Activated CD4-positive, alpha-beta T cell treated with anti-CD3 and anti-CD28 coated beads, Interleukin-10, Interleukin-2, amounts not matched to agents 100 ng/mL and 50 ng/mL, durations not matched to agents 16 hours and 8 hours (primary cell): ENCODE data around the gene S100A11.

ENCODE experiments used
- DNase-seq: peaks from one replicate; pipeline ENCODE4 v3.0.0-alpha.2; 2020

Gene S100A11

GRCh38 chr1:152038871-152039270, 2.1 kb upstream of the S100A11 start:
- DNase-seq, result no peak

- peak; percentile 54 for DNase-seq
Observed at GRCh38 chr1:152035539-152036266, 1.1 kb downstream of the S100A11 start.

- peak; percentile 86 for DNase-seq
Observed at GRCh38 chr1:152034654-152035538, 1.9 kb downstream of the S100A11 start.

GRCh38 chr1:152034324-152034653, 2.5 kb downstream of the S100A11 start:
- DNase-seq, result no peak

GRCh38 chr1:152029929-152030211, 6.9 kb downstream of the S100A11 start:
- no peak for DNase-seq

- peak; percentile 62 for DNase-seq
Observed at GRCh38 chr1:152029144-152029928, 7.5 kb downstream of the S100A11 start.

- no peak for DNase-seq
Observed at GRCh38 chr1:152026895-152027294, 9.9 kb downstream of the S100A11 start.

GRCh38 chr1:152024223-152024622, 12.6 kb downstream of the S100A11 start:
- DNase-seq, result no peak

- no peak for DNase-seq
Observed at GRCh38 chr1:152023221-152023620, 13.6 kb downstream of the S100A11 start.

- DNase-seq, result no peak
Observed at GRCh38 chr1:152022474-152022873, 14.3 kb downstream of the S100A11 start.

- no peak for DNase-seq
Observed at GRCh38 chr1:152021569-152021968, 15.2 kb downstream of the S100A11 start.

GRCh38 chr1:152020849-152021248, 16.0 kb downstream of the S100A11 start:
- DNase-seq, result no peak

- peak; percentile 38 for DNase-seq
Observed at GRCh38 chr1:152018537-152018936, 18.3 kb downstream of the S100A11 start.

GRCh38 chr1:152015766-152016165, 21.0 kb downstream of the S100A11 start:
- no peak for DNase-seq

GRCh38 chr1:152014943-152015342, 21.9 kb downstream of the S100A11 start:
- no peak for DNase-seq

- peak; percentile 61 for DNase-seq
Observed at GRCh38 chr1:152013664-152014237, 23.1 kb downstream of the S100A11 start.

GRCh38 chr1:152009691-152010090, 27.1 kb downstream of the S100A11 start:
- DNase-seq, result no peak

- no peak for DNase-seq
Observed at GRCh38 chr1:152007047-152007446, 29.8 kb downstream of the S100A11 start.

- no peak for DNase-seq
Observed at GRCh38 chr1:152005360-152005912, 31.4 kb downstream of the S100A11 start.

GRCh38 chr1:152003846-152004442, 32.9 kb downstream of the S100A11 start:
- no peak for DNase-seq

- DNase-seq, result no peak
Observed at GRCh38 chr1:152002960-152003359, 33.8 kb downstream of the S100A11 start.
